Naive thymus-derived CD4-positive, alpha-beta T cell (primary cell): ENCODE measurements around the gene CENPL. TPM values are rescaled to one million over a fixed set of nuclear protein-coding genes. Genes with fewer than 3 reads are reported as not detected.
"Not testable (repeated sequence)": the region's sequence is repeated elsewhere in the genome, so short reads cannot be mapped to it uniquely, and the experiment has no call there.

Experiments
- ATAC-seq: fragments of 150-1000 bp; cut with Tn5 transposase; 2 replicates; pipeline ENCODE4 v1.10.0; 2021; ENCODE audit warnings: mild to moderate bottlenecking, moderate library complexity
- CTCF ChIA-PET: fragments of 350-600 bp; sonication (Branson Sonifier 250); formaldehyde crosslinking; loops from one replicate; lab custom pipeline; 2021; ENCODE audit warnings: antibody characterized with exemption; lab: Charles Lee
- POLR2A ChIA-PET: fragments of 350-600 bp; sonication (Branson Sonifier 250); formaldehyde crosslinking; loops from one replicate; lab custom pipeline; 2021; ENCODE audit warnings: antibody characterized with exemption, inconsistent platforms; lab: Charles Lee
- DNase-seq, 9 donors: peaks; one replicate each; pipeline versions ENCODE4 v3.0.0 to v3.0.0-alpha.2; 2020 to 2022; ENCODE audit warnings: mixed read lengths in 1 of 9
- H3K27ac ChIP-seq: one replicate; pipeline ENCODE4 v1.7.0; 2013; ENCODE audit warnings: mild to moderate bottlenecking, low read depth, low read length, moderate library complexity
- H3K27me3 ChIP-seq, 2 donors: one replicate each; pipeline ENCODE4 v1.7.0; 2013; ENCODE audit warnings: low read length in 2 of 2, mild to moderate bottlenecking in 2 of 2, moderate library complexity in 2 of 2; ENCODE audit not compliant: control insufficient read depth in 2 of 2, insufficient read depth in 2 of 2
- H3K36me3 ChIP-seq, 3 experiments: 1 replicate in 2 of 3; 2 replicates in 1 of 3; pipeline ENCODE4 v1.7.0; 2013; ENCODE audit warnings: low read length in 3 of 3, mild to moderate bottlenecking in 3 of 3, moderate library complexity in 1 of 3; ENCODE audit not compliant: insufficient read depth in 3 of 3, control insufficient read depth in 2 of 3
- H3K4me1 ChIP-seq, 2 donors: one replicate each; pipeline ENCODE4 v1.7.0; 2013; ENCODE audit warnings: low read length in 2 of 2, mild to moderate bottlenecking in 2 of 2, moderate library complexity in 1 of 2; ENCODE audit not compliant: control insufficient read depth in 2 of 2, insufficient read depth in 2 of 2
- H3K4me3 ChIP-seq: 2 replicates; pipeline ENCODE4 v1.7.0; 2013; ENCODE audit warnings: mild to moderate bottlenecking, low read length
- H3K9me3 ChIP-seq, 3 experiments: 1 replicate in 2 of 3; 2 replicates in 1 of 3; pipeline ENCODE4 v1.7.0; 2013; ENCODE audit warnings: low read length in 3 of 3; ENCODE audit not compliant: control insufficient read depth in 2 of 3
- H3K27ac Mint-ChIP-seq, 9 donors: one replicate each; pipeline ENCODE4 v1.8.0; 2020 to 2022; ENCODE audit warnings: mixed read lengths in 9 of 9, mild to moderate bottlenecking in 8 of 9, moderate library complexity in 5 of 9, inconsistent platforms in 2 of 9
- H3K27me3 Mint-ChIP-seq, 5 donors: one replicate each; pipeline ENCODE4 v1.8.0; 2021 to 2022; ENCODE audit warnings: mixed read lengths in 5 of 5, mild to moderate bottlenecking in 1 of 5
- H3K36me3 Mint-ChIP-seq, 5 donors: one replicate each; pipeline ENCODE4 v1.8.0; 2020 to 2022; ENCODE audit warnings: mixed read lengths in 5 of 5, mild to moderate bottlenecking in 3 of 5, inconsistent platforms in 1 of 5
- H3K4me1 Mint-ChIP-seq, 7 donors: one replicate each; pipeline ENCODE4 v1.8.0; 2020 to 2022; ENCODE audit warnings: mixed read lengths in 7 of 7, mild to moderate bottlenecking in 3 of 7, inconsistent platforms in 1 of 7
- H3K4me3 Mint-ChIP-seq, 10 donors: one replicate each; pipeline ENCODE4 v1.8.0; 2020 to 2022; ENCODE audit warnings: mild to moderate bottlenecking in 10 of 10, mixed read lengths in 10 of 10, moderate library complexity in 6 of 10, inconsistent platforms in 2 of 10
- H3K9me3 Mint-ChIP-seq, 11 donors: one replicate each; pipeline ENCODE4 v1.8.0; 2020 to 2022; ENCODE audit warnings: mixed read lengths in 11 of 11, mild to moderate bottlenecking in 4 of 11, inconsistent platforms in 1 of 11, moderate library complexity in 1 of 11
- intact Hi-C, 2 donors: fragments of 100-400 bp; cut with micrococcal nuclease; formaldehyde crosslinking; loops; one replicate each; pipeline ENCODE4 v1.15.1; 2023
- polyA plus RNA-seq, 2 donors: library from polyadenylated mRNA; unstranded; fragments of 300-500 nt; fragmentation: Illumina TruSeq; gene quantifications; one replicate each; pipeline ENCODE4 v1.2.3, GENCODE V29; 2021
- total RNA-seq, 6 experiments: library from RNA in 5 of 6; stranded (reverse) in 5 of 6; gene quantifications; 1 replicate in 5 of 6; 2 replicates in 1 of 6; pipeline ENCODE4 v1.2.3 and lab custom pipeline; 2021 to 2026

Gene CENPL
- total and polyA plus RNA-seq, 7 experiments from 2014 or later, result 5.1 to 25.1 (median 6.9) TPM

GRCh38 chr1:173764331-173764730 is 60.4 kb downstream of the CENPL start:
- Mint-ChIP-seq H3K27ac (peak overlapping the region in 1 of 9 donors; percentile 76), H3K9me3 (peaks cover 0 to 40% (median 8%) of the 10 kb centered on the region in 11 donors), H3K4me1 (peaks cover 0 to 15% (median 6%) of the 10 kb centered on the region in 7 donors), H3K36me3 (peaks cover 23 to 72% (median 61%) of the 10 kb centered on the region in 5 donors)
- H3K4me1 ChIP-seq, H3K27me3 Mint-ChIP-seq, H3K27me3 ChIP-seq, H3K36me3 ChIP-seq, DNase-seq, ATAC-seq, H3K9me3 ChIP-seq, H3K4me3 ChIP-seq, CTCF ChIA-PET, H3K4me3 Mint-ChIP-seq, H3K27ac ChIP-seq, intact Hi-C loops, POLR2A ChIA-PET: not testable (repeated sequence)

GRCh38 chr1:173758980-173759379 is 65.7 kb downstream of the CENPL start:
- ChIA-PET POLR2A (no interaction called here), CTCF (no interaction called here)
- DNase-seq, result no peak
- H3K9me3 ChIP-seq, result no peaks in the 10 kb centered on the region
- intact Hi-C loops, result no loop called here
- Mint-ChIP-seq H3K4me3 (no peak overlapping the region), H3K27me3 (no peaks in the 10 kb centered on the region), H3K4me1 (peaks cover 0 to 23% (median 4%) of the 10 kb centered on the region in 7 donors), H3K36me3 (peaks cover 37 to 85% (median 72%) of the 10 kb centered on the region in 5 donors), H3K9me3 (peaks cover 0 to 34% (median 8%) of the 10 kb centered on the region in 11 donors), H3K27ac (peak overlapping the region in 4 of 9 donors; percentile 20 to 75 (median 27))
- peaks cover 11 to 47% (median 18%) of the 10 kb centered on the region in 3 experiments for H3K36me3 ChIP-seq
- H3K27me3 ChIP-seq, result no peaks in the 10 kb centered on the region
- H3K27ac ChIP-seq, result no peak overlapping the region
- no peak overlapping the region for H3K4me3 ChIP-seq
- no peaks in the 10 kb centered on the region for H3K4me1 ChIP-seq
- ATAC-seq, result no peak

- intact Hi-C loops, result no loop called here
- Histone ChIP-seq H3K36me3 (peaks cover 11 to 50% (median 22%) of the 10 kb centered on the region in 3 experiments), H3K9me3 (no peaks in the 10 kb centered on the region), H3K27me3 (no peaks in the 10 kb centered on the region), H3K4me1 (no peaks in the 10 kb centered on the region), H3K4me3 (no peak overlapping the region), H3K27ac (no peak overlapping the region)
- no peak overlapping the region for H3K4me3 Mint-ChIP-seq
- H3K36me3 Mint-ChIP-seq, result peaks cover 33 to 79% (median 64%) of the 10 kb centered on the region in 5 donors
- DNase-seq, result no peak
- no peaks in the 10 kb centered on the region for H3K27me3 Mint-ChIP-seq
- no peak for ATAC-seq
- peaks cover 0 to 27% (median 8%) of the 10 kb centered on the region in 11 donors for H3K9me3 Mint-ChIP-seq
- POLR2A ChIA-PET, result no interaction called here
- peaks cover 0 to 23% (median 4%) of the 10 kb centered on the region in 7 donors for H3K4me1 Mint-ChIP-seq
- H3K27ac Mint-ChIP-seq, result peak overlapping the region in 2 of 9 donors; percentile 32 to 68
- CTCF ChIA-PET, result no interaction called here
Measured at GRCh38 chr1:173758110-173758509, 66.6 kb downstream of the CENPL start.

- Histone ChIP-seq H3K4me1 (no peaks in the 10 kb centered on the region), H3K36me3 (peaks cover 11 to 55% (median 22%) of the 10 kb centered on the region in 3 experiments), H3K4me3 (no peak overlapping the region), H3K9me3 (no peaks in the 10 kb centered on the region), H3K27me3 (no peaks in the 10 kb centered on the region), H3K27ac (no peak overlapping the region)
- Mint-ChIP-seq H3K27me3 (no peaks in the 10 kb centered on the region), H3K36me3 (peaks cover 29 to 76% (median 63%) of the 10 kb centered on the region in 5 donors), H3K27ac (no peak overlapping the region), H3K9me3 (peaks cover 0 to 23% (median 5%) of the 10 kb centered on the region in 11 donors), H3K4me3 (no peak overlapping the region), H3K4me1 (peaks cover 0 to 23% (median 4%) of the 10 kb centered on the region in 7 donors)
- POLR2A ChIA-PET, result no interaction called here
- no peak for DNase-seq
- ATAC-seq, result no peak
- CTCF ChIA-PET, result no interaction called here
- intact Hi-C loops, result no loop called here
Measured at GRCh38 chr1:173757666-173758065, 67.0 kb downstream of the CENPL start.

- no peak for DNase-seq
- H3K27ac ChIP-seq, result no peak overlapping the region
- peaks cover 11 to 59% (median 22%) of the 10 kb centered on the region in 3 experiments for H3K36me3 ChIP-seq
- ATAC-seq, result no peak
- H3K4me1 ChIP-seq, result no peaks in the 10 kb centered on the region
- peak overlapping the region in 1 of 9 donors; percentile 21 for H3K27ac Mint-ChIP-seq
- H3K36me3 Mint-ChIP-seq, result peaks cover 18 to 60% (median 41%) of the 10 kb centered on the region in 5 donors
- intact Hi-C loops, result loop anchor here in 1 of 2 donors (2.0 kb wide), 1 partner anchor 17 kb away; no protein-coding TSS in a partner anchor
- H3K27me3 ChIP-seq, result no peaks in the 10 kb centered on the region
- no peaks in the 10 kb centered on the region for H3K9me3 ChIP-seq
- no peaks in the 10 kb centered on the region for H3K9me3 Mint-ChIP-seq
- H3K4me3 Mint-ChIP-seq, result no peak overlapping the region
- no peak overlapping the region for H3K4me3 ChIP-seq
- no peaks in the 10 kb centered on the region for H3K27me3 Mint-ChIP-seq
- ChIA-PET POLR2A (no interaction called here), CTCF (no interaction called here)
- H3K4me1 Mint-ChIP-seq, result peaks cover 0 to 8% (median 0%) of the 10 kb centered on the region in 7 donors
Measured at GRCh38 chr1:173753830-173754229, 70.9 kb downstream of the CENPL start.

Other genes starting within 250 kb of the CENPL start
- gene SLC9C2, start 221.8 kb downstream of the CENPL start, total RNA-seq, result not detected
- gene SLC9C2, start 221.8 kb downstream of the CENPL start, polyA plus RNA-seq, result not detected
- gene TEX50, start 189.5 kb downstream of the CENPL start, total RNA-seq, result not detected
- not detected for gene TEX50, start 189.5 kb downstream of the CENPL start, polyA plus RNA-seq
- not detected for gene ANKRD45, start 155.0 kb downstream of the CENPL start, total RNA-seq
- not detected for gene ANKRD45, start 155.0 kb downstream of the CENPL start, polyA plus RNA-seq
- 10 to 100 TPM; 28.3 to 40.9 (median 32.8) TPM for gene KLHL20, start 109.9 kb downstream of the CENPL start, total RNA-seq
- gene KLHL20, start 109.9 kb downstream of the CENPL start, polyA plus RNA-seq, result 10 to 100 TPM; 25.5 to 27.3 TPM
- 10 to 100 TPM in 3 of 5 experiments, 1 to 10 TPM in 2; 3.6 to 26.0 (median 13.5) TPM for gene DARS2, start 210 bp downstream of the CENPL start, total RNA-seq
- gene DARS2, start 210 bp downstream of the CENPL start, polyA plus RNA-seq, result 10 to 100 TPM in 1 of 2 donors, 1 to 10 TPM in 1; 9.2 to 13.2 TPM
- 100 to 1,000 TPM; 371 to 954 (median 885) TPM for gene GAS5, start 43.1 kb upstream of the CENPL start, total RNA-seq
- gene GAS5, start 43.1 kb upstream of the CENPL start, polyA plus RNA-seq, result 100 to 1,000 TPM; 493 to 676 TPM
- 10 to 100 TPM; 12.7 to 30.3 (median 21.7) TPM for gene ZBTB37, start 43.5 kb upstream of the CENPL start, total RNA-seq
- gene ZBTB37, start 43.5 kb upstream of the CENPL start, polyA plus RNA-seq, result 1 to 10 TPM; 2.1 to 3.2 TPM
- under 1 TPM in 1 of 5 experiments, not detected in 4; 0.32 TPM for gene SERPINC1, start 92.4 kb upstream of the CENPL start, total RNA-seq
- gene SERPINC1, start 92.4 kb upstream of the CENPL start, polyA plus RNA-seq, result under 1 TPM in 1 of 2 donors, not detected in 1; 0.25 TPM
- 10 to 100 TPM; 36.5 to 49.5 (median 47.7) TPM for gene RC3H1, start 197.5 kb upstream of the CENPL start, total RNA-seq
- 1 to 10 TPM; 6.7 to 7.2 TPM for gene RC3H1, start 197.5 kb upstream of the CENPL start, polyA plus RNA-seq